Activated T-helper 2 cell treated with anti-CD3 and anti-CD28 coated beads, Interferon-gamma antibody, Interleukin-2, Interleukin-4, amounts not matched to agents 10 μg/mL and 5 μg/mL and 100 μg/mL, durations not matched to agents 14 hours and 24 hours and 36 hours (primary cell): Measurements from ENCODE around the gene ZNF587. TPM values are rescaled to one million over a fixed set of nuclear protein-coding genes. Genes with fewer than 3 reads are reported as not detected.
"Not testable (repeated sequence)": the region's sequence is repeated elsewhere in the genome, so short reads cannot be mapped to it uniquely, and the experiment has no call there.

Experiments used
- DNase-seq: peaks from one replicate; pipeline ENCODE4 v3.0.0; 2021; ENCODE audit warnings: low spot score
- H3K27ac Mint-ChIP-seq: one replicate; pipeline ENCODE4 v1.8.0; 2021; ENCODE audit warnings: mixed read lengths
- H3K27me3 Mint-ChIP-seq: one replicate; pipeline ENCODE4 v1.8.0; 2021; ENCODE audit warnings: low read depth, mixed read lengths
- H3K36me3 Mint-ChIP-seq: one replicate; pipeline ENCODE4 v1.8.0; 2021; ENCODE audit warnings: low read depth, mixed read lengths
- H3K4me1 Mint-ChIP-seq: one replicate; pipeline ENCODE4 v1.8.0; 2021; ENCODE audit warnings: low read depth, mixed read lengths
- H3K4me3 Mint-ChIP-seq: one replicate; pipeline ENCODE4 v1.8.0; 2021; ENCODE audit warnings: low read depth, mild to moderate bottlenecking, moderate library complexity, mixed read lengths
- H3K9me3 Mint-ChIP-seq: one replicate; pipeline ENCODE4 v1.8.0; 2021; ENCODE audit warnings: mixed read lengths
- intact Hi-C: fragments of 100-400 bp; cut with micrococcal nuclease; formaldehyde crosslinking; loops from one replicate; pipeline ENCODE4 v1.15.1; 2023
- total RNA-seq: library from RNA; stranded (reverse); gene quantifications from 2 replicates; pipeline ENCODE4 v1.2.3, GENCODE V29; 2022

The ZNF587 gene
- 29.7 and 32.1 TPM in 2 replicates for total RNA-seq

- H3K27ac Mint-ChIP-seq: peak within 1 kb of the TSS; percentile 91
- peak within 1 kb of the TSS; percentile 92 for H3K4me3 Mint-ChIP-seq
- DNase-seq: peak; percentile 74
- intact Hi-C loops: loop anchor here (5.0 to 10.0 kb wide), 2 partner anchors 38 to 65 kb away; partner anchors contain the start of genes ZNF417 and ZNF552
- peaks cover 14% of the 10 kb centered on the region for H3K9me3 Mint-ChIP-seq
- H3K4me1 Mint-ChIP-seq: peaks cover 19% of the 10 kb centered on the region
- peaks cover 68% of the 10 kb centered on the region for H3K36me3 Mint-ChIP-seq
- not testable (repeated sequence) for H3K27me3 Mint-ChIP-seq
Measured at GRCh38 chr19:57849666-57850473, at the start of gene ZNF587. ZNF587 (plus strand) TSS chr19:57849859; CDS start chr19:57850039, 180 bp downstream.

GRCh38 chr19:57800696-57801095 lies 49.0 kb upstream of the ZNF587 start:
- Mint-ChIP-seq H3K27ac (no peak overlapping the region), H3K27me3 (no peaks in the 10 kb centered on the region), H3K36me3 (peaks cover 58% of the 10 kb centered on the region), H3K4me3 (no peak overlapping the region), H3K9me3 (peaks cover 6% of the 10 kb centered on the region), H3K4me1 (peaks cover 7% of the 10 kb centered on the region)
- intact Hi-C loops: no loop called here
- no peak for DNase-seq

- no peak overlapping the region for H3K27ac Mint-ChIP-seq
- peaks cover 7% of the 10 kb centered on the region for H3K4me1 Mint-ChIP-seq
- H3K9me3 Mint-ChIP-seq: no peaks in the 10 kb centered on the region
- H3K36me3 Mint-ChIP-seq: peaks cover 59% of the 10 kb centered on the region
- intact Hi-C loops: no loop called here
- no peak overlapping the region for H3K4me3 Mint-ChIP-seq
- no peaks in the 10 kb centered on the region for H3K27me3 Mint-ChIP-seq
- DNase-seq: no peak
Measured at GRCh38 chr19:57802269-57802668, 47.4 kb upstream of the ZNF587 start.

GRCh38 chr19:57803265-57803593 lies 46.4 kb upstream of the ZNF587 start:
- Mint-ChIP-seq H3K27ac (peak overlapping the region; percentile 18), H3K4me1 (peaks cover 7% of the 10 kb centered on the region), H3K4me3 (peak overlapping the region; percentile 55), H3K27me3 (no peaks in the 10 kb centered on the region), H3K36me3 (peaks cover 67% of the 10 kb centered on the region), H3K9me3 (peaks cover 4% of the 10 kb centered on the region)
- intact Hi-C loops: no loop called here
- no peak for DNase-seq

GRCh38 chr19:57803594-57804325 lies 45.9 kb upstream of the ZNF587 start:
- DNase-seq: no peak
- H3K4me1 Mint-ChIP-seq: peaks cover 7% of the 10 kb centered on the region
- intact Hi-C loops: no loop called here
- peak overlapping the region; percentile 14 for H3K27ac Mint-ChIP-seq
- no peaks in the 10 kb centered on the region for H3K27me3 Mint-ChIP-seq
- peak overlapping the region; percentile 55 for H3K4me3 Mint-ChIP-seq
- peaks cover 72% of the 10 kb centered on the region for H3K36me3 Mint-ChIP-seq
- H3K9me3 Mint-ChIP-seq: peaks cover 4% of the 10 kb centered on the region

- H3K4me1 Mint-ChIP-seq: peaks cover 20% of the 10 kb centered on the region
- H3K4me3 Mint-ChIP-seq: no peak overlapping the region
- intact Hi-C loops: no loop called here
- H3K36me3 Mint-ChIP-seq: peaks cover 81% of the 10 kb centered on the region
- H3K27ac Mint-ChIP-seq: no peak overlapping the region
- no peak for DNase-seq
- H3K9me3 Mint-ChIP-seq: peaks cover 4% of the 10 kb centered on the region
- no peaks in the 10 kb centered on the region for H3K27me3 Mint-ChIP-seq
Measured at GRCh38 chr19:57807541-57807940, 42.1 kb upstream of the ZNF587 start.

GRCh38 chr19:57810410-57811295 lies 39.0 kb upstream of the ZNF587 start:
- H3K4me3 Mint-ChIP-seq, H3K9me3 Mint-ChIP-seq, H3K27ac Mint-ChIP-seq, DNase-seq, H3K27me3 Mint-ChIP-seq: not testable (repeated sequence)
- peaks cover 70% of the 10 kb centered on the region for H3K36me3 Mint-ChIP-seq
- peaks cover 32% of the 10 kb centered on the region for H3K4me1 Mint-ChIP-seq
- intact Hi-C loops: loop anchor here (5.0 to 10.0 kb wide), 2 partner anchors 37 to 236 kb away; partner anchors contain the start of genes ZNF416 and ZNF587

- intact Hi-C loops: loop anchor here (5.0 to 10.0 kb wide), 2 partner anchors 35 to 237 kb away; partner anchors contain the start of genes ZNF416 and ZNF587
- Mint-ChIP-seq H3K36me3 (peaks cover 58% of the 10 kb centered on the region), H3K27me3 (no peaks in the 10 kb centered on the region), H3K4me1 (peaks cover 34% of the 10 kb centered on the region), H3K9me3 (peaks cover 4% of the 10 kb centered on the region), H3K4me3 (peak overlapping the region; percentile 34), H3K27ac (peak overlapping the region; percentile 15)
- no peak for DNase-seq
Measured at GRCh38 chr19:57812226-57812625, 37.4 kb upstream of the ZNF587 start.

- intact Hi-C loops: loop anchor here (5.0 to 10.0 kb wide), 2 partner anchors 34 to 238 kb away; partner anchors contain the start of genes ZNF416 and ZNF587
- DNase-seq, H3K27me3 Mint-ChIP-seq, H3K9me3 Mint-ChIP-seq: not testable (repeated sequence)
- Mint-ChIP-seq H3K4me1 (peaks cover 34% of the 10 kb centered on the region), H3K36me3 (peaks cover 50% of the 10 kb centered on the region), H3K4me3 (peak overlapping the region; percentile 78), H3K27ac (peak overlapping the region; percentile 80)
Measured at GRCh38 chr19:57812975-57813820, 36.5 kb upstream of the ZNF587 start.

GRCh38 chr19:57813919-57814504 lies 35.6 kb upstream of the ZNF587 start:
- peak overlapping the region; percentile 89 for H3K4me3 Mint-ChIP-seq
- no peaks in the 10 kb centered on the region for H3K9me3 Mint-ChIP-seq
- H3K27me3 Mint-ChIP-seq: no peaks in the 10 kb centered on the region
- peak overlapping the region; percentile 84 for H3K27ac Mint-ChIP-seq
- no peak for DNase-seq
- H3K36me3 Mint-ChIP-seq: peaks cover 42% of the 10 kb centered on the region
- intact Hi-C loops: loop anchor here (1.0 to 10.0 kb wide), 4 partner anchors 33 to 239 kb away; partner anchors contain the start of genes ZNF416, ZNF586, ZNF587 and ZNF776
- H3K4me1 Mint-ChIP-seq: peaks cover 36% of the 10 kb centered on the region

- Mint-ChIP-seq H3K36me3 (peaks cover 38% of the 10 kb centered on the region), H3K4me1 (peaks cover 37% of the 10 kb centered on the region), H3K27me3 (no peaks in the 10 kb centered on the region), H3K27ac (peak within 1 kb of the TSS; percentile 84), H3K9me3 (no peaks in the 10 kb centered on the region), H3K4me3 (peak within 1 kb of the TSS; percentile 89)
- peak; percentile 72 for DNase-seq
- intact Hi-C loops: loop anchor here (1.0 to 10.0 kb wide), 4 partner anchors 33 to 240 kb away; partner anchors contain the start of genes ZNF416, ZNF586, ZNF587 and ZNF776
Measured at GRCh38 chr19:57814505-57815246, 35.0 kb upstream of the ZNF587 start, which contains the start of gene ZNF552. ZNF552 (minus strand) TSS chr19:57814913; CDS start chr19:57814743, 170 bp downstream.
